ENCODE measurements around the gene COL4A1.

- TF ChIP-seq, protein P1, sequence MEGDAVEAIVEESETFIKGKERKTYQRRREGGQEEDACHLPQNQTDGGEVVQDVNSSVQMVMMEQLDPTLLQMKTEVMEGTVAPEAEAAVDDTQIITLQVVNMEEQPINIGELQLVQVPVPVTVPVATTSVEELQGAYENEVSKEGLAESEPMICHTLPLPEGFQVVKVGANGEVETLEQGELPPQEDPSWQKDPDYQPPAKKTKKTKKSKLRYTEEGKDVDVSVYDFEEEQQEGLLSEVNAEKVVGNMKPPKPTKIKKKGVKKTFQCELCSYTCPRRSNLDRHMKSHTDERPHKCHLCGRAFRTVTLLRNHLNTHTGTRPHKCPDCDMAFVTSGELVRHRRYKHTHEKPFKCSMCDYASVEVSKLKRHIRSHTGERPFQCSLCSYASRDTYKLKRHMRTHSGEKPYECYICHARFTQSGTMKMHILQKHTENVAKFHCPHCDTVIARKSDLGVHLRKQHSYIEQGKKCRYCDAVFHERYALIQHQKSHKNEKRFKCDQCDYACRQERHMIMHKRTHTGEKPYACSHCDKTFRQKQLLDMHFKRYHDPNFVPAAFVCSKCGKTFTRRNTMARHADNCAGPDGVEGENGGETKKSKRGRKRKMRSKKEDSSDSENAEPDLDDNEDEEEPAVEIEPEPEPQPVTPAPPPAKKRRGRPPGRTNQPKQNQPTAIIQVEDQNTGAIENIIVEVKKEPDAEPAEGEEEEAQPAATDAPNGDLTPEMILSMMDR (optimal IDR thresholded peaks at IDR 0.05 in 1 of 3, IDR thresholded peaks at IDR 0.05 in 1 of 3, conservative IDR thresholded peaks at IDR 0.05 in 1 of 3; ENCODE audit: extremely low read depth in 1 of 3, insufficient read depth in 2 of 3, low read length in 3 of 3) = no peak
- TF ChIP-seq EZH2 (IDR thresholded peaks at IDR 0.05; ENCODE audit: low read length) = no peak
These were observed 112.5 kb downstream of the COL4A1 start for GRCh38 chr13:110194451-110194850.

Measured in keratinocyte (primary cell).